SK-N-SH (cell line): Measurements from ENCODE around the gene ZNF140. TPM values are rescaled to one million over a fixed set of nuclear protein-coding genes. Genes with fewer than 3 reads are reported as not detected.

Experiments
- CTCF ChIA-PET: fragments of 300-600, 350-600 bp; formaldehyde crosslinking; extraction: SDS; loops from one replicate; lab custom pipeline; 2021; lab: Yijun Ruan, JAX
- POLR2A ChIA-PET: fragments of 350-600 bp; sonication (Branson Sonifier 250); formaldehyde crosslinking; extraction: SDS; loops from one replicate; lab custom pipeline; 2020; ENCODE audit warnings: antibody characterized with exemption, inconsistent platforms; lab: Yijun Ruan, JAX
- DNase-seq: peaks from one replicate; pipeline ENCODE4 v3.0.0; 2012
- H2AFZ ChIP-seq: fragments of 200-600 bp; sonication (generic); 2 replicates; pipeline ENCODE4 v1.8.1; 2016; ENCODE audit warnings: antibody characterized with exemption, mild to moderate bottlenecking, low read depth
- H3F3A ChIP-seq: fragments of 200-600 bp; sonication (generic); replicated peaks from 2 replicates; pipeline ENCODE3; 2016; ENCODE audit warnings: antibody characterized with exemption, mild to moderate bottlenecking; ENCODE audit not compliant: insufficient read depth
- H3K27ac ChIP-seq, 2 experiments: fragments of 200-500 bp in 1 of 2; fragments of 200-600 bp in 1 of 2; sonication (Bioruptor generic) in 1 of 2; sonication (generic), shearing (Covaris generic) in 1 of 2; 2 replicates each; pipeline versions ENCODE4 v1.5.1 to v1.6.1; 2014 to 2016; ENCODE audit warnings: low read depth in 2 of 2, inconsistent platforms in 1 of 2, low read length in 1 of 2, mild to moderate bottlenecking in 1 of 2, mixed read lengths in 1 of 2
- H3K27me3 ChIP-seq: fragments of 200-600 bp; sonication (generic), shearing (Covaris generic); 2 replicates; pipeline ENCODE4 v1.6.1; 2016; ENCODE audit warnings: mixed run types; ENCODE audit not compliant: insufficient read depth
- H3K36me3 ChIP-seq, 2 experiments: fragments of 200-500 bp in 1 of 2; fragments of 200-600 bp in 1 of 2; sonication (Bioruptor generic) in 1 of 2; sonication (generic) in 1 of 2; replicated peaks in 1 of 2; 2 replicates each; pipeline versions ENCODE3 to v1.5.1; 2014 to 2016; ENCODE audit warnings: low read length in 1 of 2, mild to moderate bottlenecking in 1 of 2; ENCODE audit not compliant: insufficient read depth in 2 of 2, control insufficient read depth in 1 of 2
- H3K4me1 ChIP-seq, 2 experiments: fragments of 200-500 bp in 1 of 2; fragments of 200-600 bp in 1 of 2; sonication (Bioruptor generic) in 1 of 2; sonication (generic), shearing (Covaris generic) in 1 of 2; 2 replicates each; pipeline versions ENCODE4 v1.5.1 to v1.6.1; 2014 to 2016; ENCODE audit warnings: low read depth in 1 of 2, low read length in 1 of 2, mixed run types in 1 of 2; ENCODE audit not compliant: insufficient read depth in 2 of 2, control insufficient read depth in 1 of 2
- H3K4me2 ChIP-seq: fragments of 200-600 bp; sonication (generic), shearing (Covaris generic); 2 replicates; pipeline ENCODE4 v1.6.1; 2017; ENCODE audit warnings: mixed run types
- H3K4me3 ChIP-seq, 2 experiments: fragments of 200-500 bp in 1 of 2; fragments of 200-600 bp in 1 of 2; sonication (Bioruptor generic) in 1 of 2; sonication (generic), shearing (Covaris generic) in 1 of 2; 2 replicates each; pipeline versions ENCODE4 v1.5.1 to v1.8.1; 2014 to 2016; ENCODE audit warnings: low read depth in 2 of 2, inconsistent platforms in 1 of 2, low read length in 1 of 2, mild to moderate bottlenecking in 1 of 2, mixed read lengths in 1 of 2, moderate library complexity in 1 of 2
- H3K79me2 ChIP-seq: fragments of 200-600 bp; sonication (generic); 2 replicates; pipeline ENCODE4 v1.8.1; 2017; ENCODE audit warnings: mild to moderate bottlenecking; ENCODE audit not compliant: insufficient read depth
- H3K9ac ChIP-seq: fragments of 200-600 bp; sonication (generic); 2 replicates; pipeline ENCODE4 v1.6.1; 2017; ENCODE audit warnings: mixed run types
- H3K9me2 ChIP-seq: fragments of 200-600 bp; sonication (generic); 2 replicates; pipeline ENCODE4 v1.6.1; 2017; ENCODE audit warnings: mixed run types
- H3K9me3 ChIP-seq: fragments of 200-600 bp; sonication (generic); 2 replicates; pipeline ENCODE4 v1.6.1; 2017; ENCODE audit warnings: mixed run types, mild to moderate bottlenecking, moderate library complexity
- H4K20me1 ChIP-seq: fragments of 200-600 bp; sonication (generic); 2 replicates; pipeline ENCODE4 v1.6.1; 2017; ENCODE audit warnings: mild to moderate bottlenecking, mixed run types; ENCODE audit not compliant: insufficient read depth
- ELF1 ChIP-seq: IDR thresholded peaks from 2 replicates; pipeline ENCODE4 v1.4.0; 2012
- EP300 ChIP-seq, 2 experiments: IDR thresholded peaks; 2 replicates each; pipeline versions ENCODE4 v1.4.0 to v1.6.1; 2012; ENCODE audit warnings: borderline replicate concordance in 1 of 2, low read depth in 1 of 2, low read length in 1 of 2
- EZH2phosphoT487 ChIP-seq: fragments of 200-600 bp; sonication (generic); IDR thresholded peaks from 2 replicates; pipeline ENCODE4 v1.6.1; 2017; ENCODE audit warnings: low read depth, mixed run types, mild to moderate bottlenecking, antibody characterized with exemption, moderate library complexity, borderline replicate concordance
- FOXJ3 ChIP-seq: sonication (generic); formaldehyde crosslinking; IDR thresholded peaks from 2 replicates; pipeline ENCODE4 v1.5.1; 2020; ENCODE audit warnings: mild to moderate bottlenecking, missing genetic modification reagents
- GATA2 ChIP-seq: sonication (generic); formaldehyde crosslinking; IDR thresholded peaks from 2 replicates; pipeline ENCODE4 v1.5.0; 2020; ENCODE audit warnings: mild to moderate bottlenecking, missing genetic modification reagents
- POLR2AphosphoS5 ChIP-seq: IDR thresholded peaks from 2 replicates; pipeline ENCODE4 v1.6.1; 2012; ENCODE audit warnings: low read depth, low read length
- RFX5 ChIP-seq: IDR thresholded peaks from 2 replicates; pipeline ENCODE4 v1.6.1; 2012; ENCODE audit warnings: mild to moderate bottlenecking, improper control_type of control experiment, low read length
- SIN3A ChIP-seq: IDR thresholded peaks from 2 replicates; pipeline ENCODE4 v1.6.1; 2012; ENCODE audit warnings: low read depth, mild to moderate bottlenecking, low read length, moderate library complexity, borderline replicate concordance
- TAF1 ChIP-seq: IDR thresholded peaks from 2 replicates; pipeline ENCODE4 v1.6.1; 2012; ENCODE audit warnings: low read depth, mild to moderate bottlenecking, low read length, moderate library complexity, borderline replicate concordance
- TCF12 ChIP-seq: IDR thresholded peaks from 2 replicates; pipeline ENCODE4 v1.4.0; 2012
- YY1 ChIP-seq: IDR thresholded peaks from 2 replicates; pipeline ENCODE4 v1.4.0; 2012; ENCODE audit warnings: low read depth, mild to moderate bottlenecking
- WGBS: methylation state at CpG from one replicate; pipeline ENCODE4 v1.1.6; 2017; ENCODE audit warnings: low lambda C conversion rate; 5-methylcytosine and 5-hydroxymethylcytosine counted together
- polyA plus RNA-seq, 3 experiments: library from polyadenylated mRNA; depleted of rRNA; stranded (reverse); fragments of >200 nt; gene quantifications; 2 replicates each; pipeline ENCODE4 v1.2.3, GENCODE V29; 2012
- TF ChIP-seq, protein P1 (sequence below): IDR thresholded peaks from 2 replicates; pipeline ENCODE4 v1.6.1; 2012; ENCODE audit warnings: mild to moderate bottlenecking, low read depth, low read length, moderate library complexity

ZNF140 gene
- polyA plus RNA-seq, 1 of the 3 experiments (the other 2 are of a cell fraction): 5.1 TPM

DNA sequence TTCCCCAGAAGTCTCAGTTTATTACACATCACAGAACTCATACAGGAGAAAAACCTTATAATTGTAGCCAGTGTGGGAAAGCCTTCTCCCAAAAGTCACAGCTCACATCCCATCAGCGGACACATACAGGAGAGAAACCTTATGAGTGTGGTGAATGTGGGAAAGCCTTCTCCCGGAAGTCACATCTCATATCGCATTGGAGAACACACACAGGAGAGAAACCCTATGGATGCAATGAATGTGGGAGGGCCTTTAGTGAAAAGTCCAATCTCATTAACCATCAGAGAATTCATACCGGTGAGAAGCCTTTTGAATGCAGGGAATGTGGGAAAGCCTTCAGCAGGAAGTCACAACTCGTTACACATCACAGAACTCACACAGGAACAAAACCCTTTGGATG, 23.3 kb upstream of the ZNF140 start:
- POLR2A ChIA-PET: interaction anchor here (1.3 kb wide), 1 partner anchor 23 kb away, joined by 4 read pairs; no protein-coding TSS in a partner anchor
- Histone ChIP-seq H3K4me2 (no peak overlapping the region), H3K79me2 (no peaks in the 10 kb centered on the region), H2AFZ (no peak overlapping the region), H3K36me3 (peaks cover 46 to 93% of the 10 kb centered on the region in 2 experiments), H3K9me2 (no peaks in the 10 kb centered on the region), H3K9me3 (peaks cover 88% of the 10 kb centered on the region), H3K27ac (no peak overlapping the region), H4K20me1 (no peaks in the 10 kb centered on the region), H3K4me1 (no peaks in the 10 kb centered on the region), H3F3A (peaks cover 39% of the 10 kb centered on the region), H3K9ac (no peak overlapping the region), H3K27me3 (no peaks in the 10 kb centered on the region), H3K4me3 (peak overlapping the region in 1 of 2 experiments; percentile 27; a peak in 1 of 4 replicates)
- no peak for DNase-seq
- 93% methylated on average over 5 of the region's 5 CpGs for WGBS
- CTCF ChIA-PET: no interaction called here
- TF ChIP-seq YY1: no peak
- no peak for TF ChIP-seq TAF1
- TF ChIP-seq ELF1: no peak
- TF ChIP-seq GATA2 (CRISPR knock-in tag): no peak
- no peak for TF ChIP-seq FOXJ3 (CRISPR knock-in tag)
- TF ChIP-seq, protein P1, sequence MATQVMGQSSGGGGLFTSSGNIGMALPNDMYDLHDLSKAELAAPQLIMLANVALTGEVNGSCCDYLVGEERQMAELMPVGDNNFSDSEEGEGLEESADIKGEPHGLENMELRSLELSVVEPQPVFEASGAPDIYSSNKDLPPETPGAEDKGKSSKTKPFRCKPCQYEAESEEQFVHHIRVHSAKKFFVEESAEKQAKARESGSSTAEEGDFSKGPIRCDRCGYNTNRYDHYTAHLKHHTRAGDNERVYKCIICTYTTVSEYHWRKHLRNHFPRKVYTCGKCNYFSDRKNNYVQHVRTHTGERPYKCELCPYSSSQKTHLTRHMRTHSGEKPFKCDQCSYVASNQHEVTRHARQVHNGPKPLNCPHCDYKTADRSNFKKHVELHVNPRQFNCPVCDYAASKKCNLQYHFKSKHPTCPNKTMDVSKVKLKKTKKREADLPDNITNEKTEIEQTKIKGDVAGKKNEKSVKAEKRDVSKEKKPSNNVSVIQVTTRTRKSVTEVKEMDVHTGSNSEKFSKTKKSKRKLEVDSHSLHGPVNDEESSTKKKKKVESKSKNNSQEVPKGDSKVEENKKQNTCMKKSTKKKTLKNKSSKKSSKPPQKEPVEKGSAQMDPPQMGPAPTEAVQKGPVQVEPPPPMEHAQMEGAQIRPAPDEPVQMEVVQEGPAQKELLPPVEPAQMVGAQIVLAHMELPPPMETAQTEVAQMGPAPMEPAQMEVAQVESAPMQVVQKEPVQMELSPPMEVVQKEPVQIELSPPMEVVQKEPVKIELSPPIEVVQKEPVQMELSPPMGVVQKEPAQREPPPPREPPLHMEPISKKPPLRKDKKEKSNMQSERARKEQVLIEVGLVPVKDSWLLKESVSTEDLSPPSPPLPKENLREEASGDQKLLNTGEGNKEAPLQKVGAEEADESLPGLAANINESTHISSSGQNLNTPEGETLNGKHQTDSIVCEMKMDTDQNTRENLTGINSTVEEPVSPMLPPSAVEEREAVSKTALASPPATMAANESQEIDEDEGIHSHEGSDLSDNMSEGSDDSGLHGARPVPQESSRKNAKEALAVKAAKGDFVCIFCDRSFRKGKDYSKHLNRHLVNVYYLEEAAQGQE: no peak
- TF ChIP-seq EP300 (IDR thresholded peaks at IDR 0.05; ENCODE audit: borderline replicate concordance in 1 of 2, low read depth in 1 of 2, low read length in 1 of 2): no peak
- no peak for TF ChIP-seq EZH2phosphoT487
- TF ChIP-seq SIN3A: no peak
- no peak for TF ChIP-seq TCF12
- no peak for TF ChIP-seq RFX5

DNA sequence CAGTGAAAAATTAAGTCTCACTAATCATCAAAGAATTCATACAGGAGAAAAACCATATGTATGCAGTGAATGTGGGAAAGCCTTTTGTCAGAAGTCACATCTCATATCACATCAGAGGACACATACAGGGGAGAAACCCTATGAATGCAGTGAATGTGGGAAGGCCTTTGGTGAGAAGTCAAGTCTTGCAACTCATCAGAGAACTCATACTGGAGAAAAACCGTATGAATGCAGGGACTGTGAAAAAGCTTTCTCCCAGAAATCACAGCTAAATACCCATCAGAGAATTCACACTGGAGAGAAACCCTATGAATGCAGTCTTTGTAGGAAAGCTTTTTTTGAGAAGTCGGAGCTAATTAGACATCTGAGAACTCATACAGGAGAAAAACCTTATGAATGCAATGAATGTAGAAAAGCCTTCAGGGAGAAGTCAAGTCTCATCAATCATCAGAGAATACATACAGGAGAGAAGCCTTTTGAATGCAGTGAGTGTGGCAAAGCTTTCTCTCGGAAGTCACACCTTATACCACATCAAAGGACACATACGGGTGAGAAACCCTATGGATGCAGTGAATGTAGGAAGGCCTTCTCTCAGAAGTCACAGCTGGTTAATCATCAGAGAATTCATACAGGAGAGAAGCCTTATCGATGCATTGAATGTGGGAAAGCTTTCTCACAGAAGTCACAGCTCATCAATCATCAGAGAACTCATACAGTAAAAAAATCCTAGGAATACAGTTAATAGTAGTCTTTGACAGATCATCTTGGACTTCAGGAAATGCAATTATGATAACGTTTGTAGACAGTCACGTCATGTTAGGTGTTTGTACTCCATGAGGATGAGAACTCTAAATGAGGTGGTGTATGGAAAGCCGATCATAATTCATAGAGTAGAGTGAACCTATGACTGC, 22.3 kb upstream of the ZNF140 start:
- 81% methylated on average over 8 of the region's 8 CpGs for WGBS
- no peak overlapping the region for H2AFZ ChIP-seq
- CTCF ChIA-PET: interaction anchor here (1.0 to 1.2 kb wide), 2 partner anchors 11 to 15 kb away, joined by 3 to 4 read pairs; no protein-coding TSS in a partner anchor
- H3K4me2 ChIP-seq: no peak overlapping the region
- no peaks in the 10 kb centered on the region for H4K20me1 ChIP-seq
- peak overlapping the region in 1 of 2 experiments; percentile 27; a peak in 1 of 4 replicates for H3K4me3 ChIP-seq
- no peak for DNase-seq
- no peaks in the 10 kb centered on the region for H3K27me3 ChIP-seq
- H3K9ac ChIP-seq: no peak overlapping the region
- no peak overlapping the region for H3K27ac ChIP-seq
- peaks cover 87% of the 10 kb centered on the region for H3K9me3 ChIP-seq
- TF ChIP-seq GATA2 (CRISPR knock-in tag) (no peak), POLR2AphosphoS5 (peak; percentile 25; the same call in 1 of the 2 replicates)
- TF ChIP-seq, all 33 proteins: peak for 1
- Histone ChIP-seq H3F3A (peaks cover 35% of the 10 kb centered on the region), H3K36me3 (peaks cover 36 to 93% of the 10 kb centered on the region in 2 experiments), H3K4me1 (no peaks in the 10 kb centered on the region), H3K79me2 (no peaks in the 10 kb centered on the region), H3K9me2 (no peaks in the 10 kb centered on the region)
- POLR2A ChIA-PET: interaction anchor here (1.3 kb wide), 1 partner anchor 22 kb away, joined by 4 read pairs; no protein-coding TSS in a partner anchor
